MCF 10A (cell line): Measurements from ENCODE around the gene C2orf49. TPM values are rescaled to one million over a fixed set of nuclear protein-coding genes. Genes with fewer than 3 reads are reported as not detected.

Experiments used
- BruUV-seq: library from RNA; stranded (reverse); fragments of 400-500 nt; replicated peaks from 2 replicates; lab custom pipeline; 2021; lab: Mats Ljungman, UMichigan
- CTCF ChIA-PET: fragments of 300-600 bp; sonication (Branson Sonifier 250); formaldehyde crosslinking; extraction: SDS; loops from one replicate; lab custom pipeline; 2021; ENCODE audit warnings: antibody characterized with exemption, inconsistent platforms; lab: Yijun Ruan, JAX
- POLR2A ChIA-PET: fragments of 300-600, 350-650 bp; sonication (Branson Sonifier 250); formaldehyde crosslinking; extraction: SDS; loops from one replicate; lab custom pipeline; 2020; ENCODE audit warnings: antibody characterized with exemption, inconsistent platforms; lab: Yijun Ruan, JAX
- DNase-seq: peaks from one replicate; pipeline ENCODE4 v3.0.0-alpha.2; 2018; ENCODE audit not compliant: unreplicated experiment
- H3K27ac Mint-ChIP-seq: one replicate; pipeline ENCODE4 v1.8.0; 2022; ENCODE audit warnings: mild to moderate bottlenecking, low read depth, mixed read lengths; ENCODE audit not compliant: unreplicated experiment
- H3K27me3 Mint-ChIP-seq: one replicate; pipeline ENCODE4 v1.8.0; 2022; ENCODE audit warnings: mixed read lengths; ENCODE audit not compliant: insufficient read depth, unreplicated experiment
- H3K36me3 Mint-ChIP-seq: one replicate; pipeline ENCODE4 v1.8.0; 2022; ENCODE audit warnings: mild to moderate bottlenecking, moderate library complexity, mixed read lengths; ENCODE audit not compliant: insufficient read depth, unreplicated experiment
- H3K4me1 Mint-ChIP-seq: one replicate; pipeline ENCODE4 v1.8.0; 2022; ENCODE audit warnings: mixed read lengths; ENCODE audit not compliant: insufficient read depth, unreplicated experiment
- H3K4me3 Mint-ChIP-seq: one replicate; pipeline ENCODE4 v1.8.0; 2022; ENCODE audit warnings: mild to moderate bottlenecking, moderate library complexity, mixed read lengths; ENCODE audit not compliant: unreplicated experiment
- H3K9me3 Mint-ChIP-seq: one replicate; pipeline ENCODE4 v1.8.0; 2022; ENCODE audit warnings: mixed read lengths; ENCODE audit not compliant: unreplicated experiment
- CTCF ChIP-seq: fragments of 200-600 bp; IDR thresholded peaks from one replicate; pipeline ENCODE4 v1.8.0; 2022; ENCODE audit warnings: antibody characterized with exemption, mild to moderate bottlenecking; ENCODE audit not compliant: unreplicated experiment
- intact Hi-C: fragments of 100-400 bp; cut with micrococcal nuclease; formaldehyde crosslinking; loops from 2 replicates; pipeline ENCODE4 v1.14.1; 2022
- total RNA-seq: library from RNA; stranded (reverse); gene quantifications from 2 replicates; pipeline ENCODE4 v1.2.3, GENCODE V29; 2022

C2orf49 gene
- total RNA-seq, 1 experiment from 2014 or later: 24.2 TPM

DNA sequence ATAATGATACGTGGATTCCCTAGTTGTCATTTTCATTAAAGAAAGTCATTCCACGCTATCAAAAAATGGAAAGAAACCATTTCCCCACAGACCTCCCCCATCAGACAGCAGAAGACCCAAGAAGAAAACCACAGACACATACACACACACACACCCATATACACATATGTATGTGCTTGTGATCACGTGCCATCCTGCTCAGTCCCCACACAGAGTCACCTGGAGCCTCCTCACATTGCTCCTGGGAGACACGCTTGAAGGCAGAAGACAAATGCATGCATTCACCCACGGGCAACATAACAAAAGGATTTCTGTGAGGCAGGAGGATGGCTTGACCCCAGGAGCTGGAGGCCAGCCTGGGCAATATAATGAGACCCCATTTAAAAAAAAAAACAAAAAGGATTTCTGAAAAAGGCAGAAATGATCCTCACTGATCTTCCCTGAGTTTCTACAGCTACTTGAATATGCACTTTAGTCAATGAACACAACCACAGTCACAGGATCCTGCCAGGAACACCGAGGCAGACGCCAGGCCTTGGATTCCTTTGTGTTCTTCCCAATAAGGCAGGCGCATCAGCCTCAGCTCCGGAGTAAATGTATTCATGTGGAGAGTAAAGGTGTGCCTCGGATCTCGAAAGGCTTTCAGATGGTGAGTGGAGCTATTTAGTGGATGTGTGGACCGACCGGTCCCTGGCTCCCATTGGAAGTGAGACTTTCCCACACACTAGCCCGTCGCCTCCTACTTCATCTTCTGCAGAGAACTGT is 28.8 kb upstream of the C2orf49 start:
- no peaks in the 10 kb centered on the region for H3K9me3 Mint-ChIP-seq
- BruUV-seq: no TSS peak
- no peak overlapping the region for H3K4me3 Mint-ChIP-seq
- H3K27ac Mint-ChIP-seq: no peak overlapping the region
- ChIA-PET CTCF (interaction anchor here (0.9 to 3.4 kb wide), 3 partner anchors 11 to 194 kb away, joined by 3 to 19 read pairs (median 5); no protein-coding TSS in a partner anchor), POLR2A (interaction anchor here (1.1 kb wide), 1 partner anchor 22 kb away, joined by 3 read pairs; no protein-coding TSS in a partner anchor)
- no peaks in the 10 kb centered on the region for H3K4me1 Mint-ChIP-seq
- no peak for DNase-seq
- peaks cover 26% of the 10 kb centered on the region for H3K36me3 Mint-ChIP-seq
- no peak for TF ChIP-seq CTCF
- no peaks in the 10 kb centered on the region for H3K27me3 Mint-ChIP-seq
- intact Hi-C loops: no loop called here

- ChIA-PET POLR2A (interaction anchor here (1.1 kb wide), 1 partner anchor 21 kb away, joined by 3 read pairs; no protein-coding TSS in a partner anchor), CTCF (interaction anchor here (1.5 to 3.4 kb wide), 3 partner anchors 15 to 195 kb away, joined by 5 to 19 read pairs (median 7); partner anchors contain the start of gene TGFBRAP1)
- Mint-ChIP-seq H3K36me3 (peaks cover 22% of the 10 kb centered on the region), H3K9me3 (no peaks in the 10 kb centered on the region), H3K4me1 (peaks cover 5% of the 10 kb centered on the region), H3K27ac (no peak overlapping the region), H3K4me3 (no peak overlapping the region), H3K27me3 (no peaks in the 10 kb centered on the region)
- no peak for TF ChIP-seq CTCF
- DNase-seq: no peak
- intact Hi-C loops: no loop called here
- no TSS peak for BruUV-seq
These were observed 28.2 kb upstream of the C2orf49 start for GRCh38 chr2:105309147-105309545.

- Mint-ChIP-seq H3K36me3 (peaks cover 9% of the 10 kb centered on the region), H3K9me3 (no peaks in the 10 kb centered on the region), H3K4me3 (no peak overlapping the region), H3K27me3 (no peaks in the 10 kb centered on the region), H3K27ac (no peak overlapping the region), H3K4me1 (peaks cover 5% of the 10 kb centered on the region)
- ChIA-PET POLR2A (interaction anchor here (1.8 kb wide), 1 partner anchor 15 kb away, joined by 7 read pairs; no protein-coding TSS in a partner anchor), CTCF (interaction anchor here (0.7 to 0.9 kb wide), 2 partner anchors 75 to 1653 kb away, joined by 3 to 4 read pairs; no protein-coding TSS in a partner anchor)
- no peak for TF ChIP-seq CTCF
- DNase-seq: no peak
- no TSS peak for BruUV-seq
- intact Hi-C loops: no loop called here
These were observed 23.5 kb upstream of the C2orf49 start for GRCh38 chr2:105313877-105314276.

- no peak for DNase-seq
- no peak overlapping the region for H3K4me3 Mint-ChIP-seq
- no peak for TF ChIP-seq CTCF
- CTCF ChIA-PET: interaction anchor here (0.6 kb wide), 1 partner anchor 35 kb away, joined by 3 read pairs; no protein-coding TSS in a partner anchor
- H3K27ac Mint-ChIP-seq: no peak overlapping the region
- H3K9me3 Mint-ChIP-seq: no peaks in the 10 kb centered on the region
- POLR2A ChIA-PET: no interaction called here
- H3K4me1 Mint-ChIP-seq: peaks cover 5% of the 10 kb centered on the region
- no TSS peak for BruUV-seq
- peaks cover 11% of the 10 kb centered on the region for H3K36me3 Mint-ChIP-seq
- intact Hi-C loops: no loop called here
- H3K27me3 Mint-ChIP-seq: no peaks in the 10 kb centered on the region
These were observed 22.0 kb upstream of the C2orf49 start for GRCh38 chr2:105315314-105315713.
